ENCODE measurements around the gene AK4.

- TF ChIP-seq CTCF (IDR thresholded peaks at IDR 0.05; ENCODE audit: borderline replicate concordance, extremely low read depth, low read length, poor library complexity, severe bottlenecking) (no peak), EZH2 (IDR thresholded peaks at IDR 0.05; ENCODE audit: borderline replicate concordance, low read depth, low read length, severe bottlenecking) (no peak)
Measured at GRCh38 chr1:65164633-65165032, 16.6 kb downstream of the AK4 start.

Measured in DND-41 (cell line).